H9 (cell line): Measurements from ENCODE around the gene MAD1L1. TPM values are rescaled to one million over a fixed set of nuclear protein-coding genes. Genes with fewer than 3 reads are reported as not detected.
"Not testable (repeated sequence)": the region's sequence is repeated elsewhere in the genome, so short reads cannot be mapped to it uniquely, and the experiment has no call there.

ENCODE experiments used
- DNase-seq: peaks from one replicate; pipeline ENCODE4 v3.0.0-alpha.2; 2017
- H2AFZ ChIP-seq: one replicate; pipeline ENCODE4 v1.6.1; 2013; ENCODE audit warnings: mild to moderate bottlenecking, low read length, control low read depth, moderate library complexity
- H2AK5ac ChIP-seq: 2 replicates; pipeline ENCODE4 v1.6.1; 2013; ENCODE audit warnings: low read length, control low read depth, mixed read lengths; ENCODE audit not compliant: insufficient read length
- H2BK120ac ChIP-seq: one replicate; pipeline ENCODE4 v1.6.1; 2013; ENCODE audit warnings: low read depth, mild to moderate bottlenecking, low read length, control low read depth, inconsistent platforms; ENCODE audit not compliant: poor library complexity, severe bottlenecking
- H2BK12ac ChIP-seq: 2 replicates; pipeline ENCODE4 v1.6.1; 2013; ENCODE audit warnings: low read length, control low read depth, mixed read lengths, low read depth; ENCODE audit not compliant: insufficient read length
- H2BK15ac ChIP-seq: 2 replicates; pipeline ENCODE4 v1.6.1; 2013; ENCODE audit warnings: low read depth, low read length, control low read depth
- H2BK20ac ChIP-seq: one replicate; pipeline ENCODE4 v1.6.1; 2013; ENCODE audit warnings: low read depth, mild to moderate bottlenecking, low read length, control low read depth, inconsistent platforms; ENCODE audit not compliant: poor library complexity, severe bottlenecking
- H2BK5ac ChIP-seq: 2 replicates; pipeline ENCODE4 v1.6.1; 2013; ENCODE audit warnings: low read length, control low read depth, mixed read lengths; ENCODE audit not compliant: insufficient read length
- H3K14ac ChIP-seq: 2 replicates; pipeline ENCODE4 v1.6.1; 2013; ENCODE audit warnings: low read length, control low read depth; ENCODE audit not compliant: insufficient read depth
- H3K18ac ChIP-seq: 2 replicates; pipeline ENCODE4 v1.6.1; 2013; ENCODE audit warnings: low read depth, mild to moderate bottlenecking, mixed read lengths, low read length, control low read depth; ENCODE audit not compliant: insufficient read length
- H3K23ac ChIP-seq: 2 replicates; pipeline ENCODE4 v1.6.1; 2013; ENCODE audit warnings: low read length, control low read depth, mixed read lengths, low read depth; ENCODE audit not compliant: insufficient read length
- H3K23me2 ChIP-seq: 2 replicates; pipeline ENCODE4 v1.6.1; 2013; ENCODE audit warnings: low read depth, mild to moderate bottlenecking, mixed read lengths, low read length, control low read depth; ENCODE audit not compliant: insufficient read length, poor library complexity, severe bottlenecking
- H3K27ac ChIP-seq: 2 replicates; pipeline ENCODE4 v1.5.1; 2013; ENCODE audit warnings: low read length, control low read depth, mixed read lengths, low read depth; ENCODE audit not compliant: insufficient read length
- H3K27me3 ChIP-seq: 2 replicates; pipeline ENCODE4 v1.6.1; 2013; ENCODE audit warnings: low read length, control low read depth, inconsistent platforms; ENCODE audit not compliant: insufficient read depth
- H3K4ac ChIP-seq: 2 replicates; pipeline ENCODE4 v1.6.1; 2013; ENCODE audit warnings: low read depth, mild to moderate bottlenecking, control low read depth, inconsistent platforms, low read length, moderate library complexity
- H3K4me1 ChIP-seq: 2 replicates; pipeline ENCODE4 v1.6.1; 2013; ENCODE audit warnings: low read length, control low read depth, inconsistent platforms; ENCODE audit not compliant: insufficient read depth
- H3K4me2 ChIP-seq: 2 replicates; pipeline ENCODE4 v1.6.1; 2013; ENCODE audit warnings: low read length, control low read depth, mixed read lengths; ENCODE audit not compliant: insufficient read length, insufficient read depth
- H3K56ac ChIP-seq: 2 replicates; pipeline ENCODE4 v1.6.1; 2013; ENCODE audit warnings: low read depth, mild to moderate bottlenecking, mixed read lengths, low read length, control low read depth; ENCODE audit not compliant: insufficient read length
- H3K79me1 ChIP-seq: 2 replicates; pipeline ENCODE4 v1.6.1; 2013; ENCODE audit warnings: low read depth, mild to moderate bottlenecking, moderate library complexity, low read length, control low read depth, inconsistent platforms; ENCODE audit not compliant: insufficient read depth, poor library complexity, severe bottlenecking
- H3K79me2 ChIP-seq: 2 replicates; pipeline ENCODE4 v1.6.1; 2013; ENCODE audit warnings: low read length, control low read depth, inconsistent platforms; ENCODE audit not compliant: insufficient read depth
- H3K9ac ChIP-seq: 2 replicates; pipeline ENCODE4 v1.6.1; 2013; ENCODE audit warnings: low read length, control low read depth, mixed read lengths; ENCODE audit not compliant: insufficient read length; ENCODE audit errors: extremely low read depth
- H3K9me3 ChIP-seq: one replicate; pipeline ENCODE4 v1.6.1; 2013; ENCODE audit warnings: low read depth, low read length, inconsistent platforms; ENCODE audit not compliant: control insufficient read depth
- H3T11ph ChIP-seq: one replicate; pipeline ENCODE4 v1.6.1; 2013; ENCODE audit warnings: mild to moderate bottlenecking, low read length, control low read depth, inconsistent platforms
- H4K20me1 ChIP-seq: one replicate; pipeline ENCODE4 v1.6.1; 2013; ENCODE audit not compliant: control insufficient read depth, insufficient read length, insufficient read depth
- H4K5ac ChIP-seq: 2 replicates; pipeline ENCODE4 v1.6.1; 2013; ENCODE audit warnings: low read depth, mild to moderate bottlenecking, mixed read lengths, low read length, control low read depth; ENCODE audit not compliant: insufficient read length
- H4K8ac ChIP-seq: replicated peaks from 2 replicates; pipeline ENCODE4 v1.6.1; 2013; ENCODE audit warnings: low read length, control low read depth, mixed read lengths, low read depth; ENCODE audit not compliant: insufficient read length
- H4K91ac ChIP-seq: 2 replicates; pipeline ENCODE4 v1.6.1; 2013; ENCODE audit warnings: low read depth, mild to moderate bottlenecking, moderate library complexity, mixed read lengths, low read length, control low read depth; ENCODE audit not compliant: insufficient read length
- H3K27ac Mint-ChIP-seq, 3 experiments: 2 replicates in 2 of 3; 3 replicates in 1 of 3; pipeline ENCODE4 v1.8.0; 2020 to 2021; ENCODE audit warnings: mixed read lengths in 3 of 3, mild to moderate bottlenecking in 1 of 3, moderate library complexity in 1 of 3
- H3K27me3 Mint-ChIP-seq: 2 replicates; pipeline ENCODE4 v1.8.0; 2021; ENCODE audit warnings: low read depth, mild to moderate bottlenecking, moderate library complexity, mixed read lengths
- H3K36me3 Mint-ChIP-seq, 3 experiments: 2 replicates in 2 of 3; 3 replicates in 1 of 3; pipeline ENCODE4 v1.8.0; 2020 to 2021; ENCODE audit warnings: low read depth in 3 of 3, mixed read lengths in 3 of 3; ENCODE audit not compliant: insufficient read depth in 1 of 3
- H3K4me1 Mint-ChIP-seq, 2 experiments: 2 replicates each; pipeline ENCODE4 v1.8.0; 2020; ENCODE audit warnings: mixed read lengths in 2 of 2
- H3K4me3 Mint-ChIP-seq, 2 experiments: 2 replicates in 1 of 2; 3 replicates in 1 of 2; pipeline ENCODE4 v1.8.0; 2020 to 2021; ENCODE audit warnings: mild to moderate bottlenecking in 2 of 2, mixed read lengths in 2 of 2, moderate library complexity in 1 of 2
- H3K9me3 Mint-ChIP-seq, 2 experiments: 2 replicates in 1 of 2; 3 replicates in 1 of 2; pipeline ENCODE4 v1.8.0; 2020; ENCODE audit warnings: mild to moderate bottlenecking in 2 of 2, mixed read lengths in 2 of 2, moderate library complexity in 1 of 2
- CTCF ChIP-seq: fragments of 200-600 bp; sonication (generic); conservative IDR thresholded peaks from 3 replicates; pipeline ENCODE4 v1.8.0; 2021; ENCODE audit warnings: antibody characterized with exemption, mild to moderate bottlenecking
- WGBS: extraction: QIAGEN DNeasy Blood & Tissue Kit; methylation state at CpG from one replicate; pipeline ENCODE4 v1.1.7; 2013; ENCODE audit warnings: missing lambda C conversion rate, low lambda C conversion rate, mixed read lengths; ENCODE audit not compliant: insufficient read length; ENCODE audit errors: extremely low coverage; 5-methylcytosine and 5-hydroxymethylcytosine counted together
- total RNA-seq: library from RNA; stranded (reverse); gene quantifications from 2 replicates; pipeline ENCODE4 v1.2.1, GENCODE V29; 2021

The MAD1L1 gene
- total RNA-seq, 1 experiment from 2014 or later = 39.0 TPM

GRCh38 chr7:2036786-2037185 lies 196.0 kb downstream of the MAD1L1 start:
- H3K18ac ChIP-seq = no peak overlapping the region
- no peak overlapping the region for H2BK120ac ChIP-seq
- no peak for DNase-seq
- no peak overlapping the region for H4K5ac ChIP-seq
- Mint-ChIP-seq H3K27me3 (no peaks in the 10 kb centered on the region), H3K4me3 (no peak overlapping the region), H3K4me1 (peaks cover 21 to 27% of the 10 kb centered on the region in 2 experiments), H3K27ac (peak overlapping the region in 1 of 3 experiments; percentile 93; a peak in 3 of 7 replicates), H3K36me3 (peaks cover under 1 to 2% (median under 1%) of the 10 kb centered on the region in 3 experiments; a peak in 5 of 7 replicates), H3K9me3 (peaks cover 0 to under 1% of the 10 kb centered on the region in 2 experiments; a peak in 1 of 5 replicates)
- no peaks in the 10 kb centered on the region; the same call in 1 of the 2 replicates for H3K79me2 ChIP-seq
- no peak overlapping the region for H2AFZ ChIP-seq
- H2AK5ac ChIP-seq = no peak overlapping the region
- H2BK15ac ChIP-seq = no peak overlapping the region
- no peak overlapping the region for H4K8ac ChIP-seq
- H3K27ac ChIP-seq = no peak overlapping the region
- H3K23ac ChIP-seq = no peak overlapping the region
- H3K9me3 ChIP-seq = no peaks in the 10 kb centered on the region
- no peak overlapping the region for H3K4me2 ChIP-seq
- H3K4me1 ChIP-seq = no peaks in the 10 kb centered on the region
- TF ChIP-seq CTCF = no peak
- H3K14ac ChIP-seq = no peak overlapping the region
- no peak overlapping the region for H2BK5ac ChIP-seq
- H3K9ac ChIP-seq = no peak overlapping the region
- H2BK20ac ChIP-seq = no peak overlapping the region
- H3K27me3 ChIP-seq = no peaks in the 10 kb centered on the region; the same call in 1 of the 2 replicates
- H3K56ac ChIP-seq = no peak overlapping the region
- H3K4ac ChIP-seq = no peak overlapping the region
- no peaks in the 10 kb centered on the region for H3K79me1 ChIP-seq
- WGBS = no CpG with 5 or more reads among the region's 20 CpGs
- no peaks in the 10 kb centered on the region for H3K23me2 ChIP-seq
- H3T11ph ChIP-seq = no peak overlapping the region
- no peak overlapping the region for H2BK12ac ChIP-seq
- H4K20me1 ChIP-seq = no peaks in the 10 kb centered on the region
- H4K91ac ChIP-seq = no peak overlapping the region

GRCh38 chr7:2036201-2036600 lies 196.5 kb downstream of the MAD1L1 start:
- H3T11ph ChIP-seq, H3K56ac ChIP-seq, H3K23me2 ChIP-seq, H3K4me1 ChIP-seq, H2BK120ac ChIP-seq, H3K14ac ChIP-seq, H3K4me3 Mint-ChIP-seq, DNase-seq, H2BK20ac ChIP-seq, H3K9me3 ChIP-seq, H3K79me1 ChIP-seq, H4K5ac ChIP-seq, H3K4ac ChIP-seq, H3K79me2 ChIP-seq, H3K27me3 Mint-ChIP-seq, H3K27me3 ChIP-seq, H3K9ac ChIP-seq, H3K23ac ChIP-seq, H4K8ac ChIP-seq, H3K27ac Mint-ChIP-seq, H3K27ac ChIP-seq, H3K18ac ChIP-seq, H4K91ac ChIP-seq, H3K36me3 Mint-ChIP-seq, H3K9me3 Mint-ChIP-seq, H2BK5ac ChIP-seq, H2AFZ ChIP-seq, H2AK5ac ChIP-seq, H4K20me1 ChIP-seq, H3K4me2 ChIP-seq, H2BK12ac ChIP-seq, H2BK15ac ChIP-seq: not testable (repeated sequence)
- peaks cover 22 to 27% of the 10 kb centered on the region in 2 experiments for H3K4me1 Mint-ChIP-seq
- no CpG with 5 or more reads among the region's 16 CpGs for WGBS
